ENCODE measurements around the gene ODAD2.

GRCh38 chr10:27911539-27911938, 87.3 kb downstream of the ODAD2 start:
- no peak for TF ChIP-seq EP300 (IDR thresholded peaks at IDR 0.05)
- TF ChIP-seq, protein P1, sequence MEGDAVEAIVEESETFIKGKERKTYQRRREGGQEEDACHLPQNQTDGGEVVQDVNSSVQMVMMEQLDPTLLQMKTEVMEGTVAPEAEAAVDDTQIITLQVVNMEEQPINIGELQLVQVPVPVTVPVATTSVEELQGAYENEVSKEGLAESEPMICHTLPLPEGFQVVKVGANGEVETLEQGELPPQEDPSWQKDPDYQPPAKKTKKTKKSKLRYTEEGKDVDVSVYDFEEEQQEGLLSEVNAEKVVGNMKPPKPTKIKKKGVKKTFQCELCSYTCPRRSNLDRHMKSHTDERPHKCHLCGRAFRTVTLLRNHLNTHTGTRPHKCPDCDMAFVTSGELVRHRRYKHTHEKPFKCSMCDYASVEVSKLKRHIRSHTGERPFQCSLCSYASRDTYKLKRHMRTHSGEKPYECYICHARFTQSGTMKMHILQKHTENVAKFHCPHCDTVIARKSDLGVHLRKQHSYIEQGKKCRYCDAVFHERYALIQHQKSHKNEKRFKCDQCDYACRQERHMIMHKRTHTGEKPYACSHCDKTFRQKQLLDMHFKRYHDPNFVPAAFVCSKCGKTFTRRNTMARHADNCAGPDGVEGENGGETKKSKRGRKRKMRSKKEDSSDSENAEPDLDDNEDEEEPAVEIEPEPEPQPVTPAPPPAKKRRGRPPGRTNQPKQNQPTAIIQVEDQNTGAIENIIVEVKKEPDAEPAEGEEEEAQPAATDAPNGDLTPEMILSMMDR (IDR thresholded peaks at IDR 0.05): no peak
- no peak for TF ChIP-seq POLR2AphosphoS5 (IDR thresholded peaks at IDR 0.05)
